Inflammatory macrophage (primary cell): ENCODE measurements around the gene TNRC6C.
"Not testable (repeated sequence)": the region's sequence is repeated elsewhere in the genome, so short reads cannot be mapped to it uniquely, and the experiment has no call there.

Experiments
- DNase-seq, 2 donors: peaks; one replicate each; pipeline ENCODE4 v3.0.0-alpha.2; 2020 to 2022

TNRC6C gene

DNA sequence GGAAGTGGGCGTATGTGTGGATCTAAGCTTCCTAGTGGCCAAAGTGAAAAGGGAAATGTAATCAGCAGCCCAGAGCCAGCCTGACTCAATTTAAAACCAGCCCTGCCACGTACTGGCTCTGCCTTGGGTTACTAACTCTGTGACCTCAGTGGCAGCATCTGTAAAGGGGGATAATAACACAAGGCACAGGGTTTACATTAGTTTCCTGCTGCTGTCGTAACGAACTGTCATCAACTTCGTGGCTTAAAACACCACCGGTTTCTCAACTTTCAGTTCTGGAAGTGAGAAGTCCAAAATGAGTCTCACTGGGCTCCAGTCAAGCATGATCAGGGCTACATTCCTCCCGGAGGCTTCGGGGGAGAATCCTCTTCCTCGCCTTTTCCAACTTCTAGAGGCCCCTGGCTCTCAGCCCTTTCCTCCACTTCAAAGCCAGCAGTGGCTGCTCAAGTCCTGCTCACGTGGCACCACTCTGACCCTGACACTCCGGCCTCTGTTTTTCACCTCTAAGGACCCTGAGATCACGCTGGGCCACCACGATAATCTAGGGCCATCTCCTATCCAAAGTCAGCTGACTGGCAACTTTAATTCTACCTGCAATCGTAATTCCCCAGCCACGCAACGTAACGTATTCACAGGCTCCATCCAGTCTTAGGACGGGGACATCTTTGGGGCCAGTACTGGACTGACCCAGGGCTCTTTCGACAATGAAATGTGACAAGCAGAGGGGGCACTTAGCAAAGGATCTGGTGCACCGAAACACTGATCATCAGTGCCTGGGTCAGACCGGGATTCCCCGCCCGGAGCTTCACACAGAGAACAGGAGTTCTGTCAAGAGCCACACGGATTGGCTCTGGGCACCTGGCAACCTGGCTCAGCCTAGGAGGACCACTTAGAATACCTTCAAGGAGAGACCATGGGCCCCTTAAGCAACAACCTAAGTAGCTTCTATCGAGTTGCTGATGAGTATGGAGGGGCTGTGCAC, 155.6 kb downstream of the TNRC6C start:
- peak; percentile 53 to 66 for DNase-seq

DNA sequence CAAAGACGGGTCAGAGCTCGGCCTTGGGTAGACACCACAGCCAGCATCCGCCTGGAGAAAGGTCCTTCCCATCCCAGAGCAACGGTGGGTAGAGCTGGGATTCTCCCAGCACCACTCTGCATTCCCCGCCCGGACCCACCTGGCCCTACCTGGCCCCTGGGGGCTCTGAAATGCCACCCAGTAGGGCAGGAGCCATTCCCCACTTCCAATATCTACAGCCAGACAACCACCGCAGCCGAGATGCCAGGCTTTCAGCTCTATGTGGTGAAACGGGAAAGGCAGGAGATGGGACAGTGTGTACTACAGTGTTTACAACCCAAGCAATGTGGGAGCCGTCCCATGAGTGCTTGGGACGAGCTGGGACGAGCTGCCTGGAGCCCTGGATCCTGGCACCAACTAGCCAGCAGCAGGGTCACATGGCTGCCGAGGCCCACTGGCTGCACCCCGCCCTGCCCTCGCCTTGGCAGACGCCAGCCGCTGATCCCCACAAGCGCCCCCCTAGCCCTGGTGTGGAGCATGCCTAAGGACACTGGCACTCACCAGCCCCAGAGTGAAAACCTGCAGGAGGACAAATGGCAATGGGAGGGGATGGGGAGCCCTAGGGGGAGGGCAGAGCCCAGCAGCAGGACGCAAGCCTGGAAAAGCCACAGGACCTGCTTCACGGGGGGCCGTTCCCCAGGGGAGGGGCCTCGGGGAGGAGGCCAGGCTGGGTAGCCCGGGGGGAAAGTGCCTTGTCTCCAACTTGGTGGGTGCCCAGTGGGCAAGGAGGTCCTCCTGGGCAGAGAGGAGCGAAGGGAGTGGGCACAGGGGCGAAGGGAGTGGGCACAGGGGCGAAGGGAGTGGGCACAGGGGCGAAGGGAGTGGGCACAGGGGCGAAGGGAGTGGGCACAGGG, 156.6 kb downstream of the TNRC6C start:
- no peak for DNase-seq

DNA sequence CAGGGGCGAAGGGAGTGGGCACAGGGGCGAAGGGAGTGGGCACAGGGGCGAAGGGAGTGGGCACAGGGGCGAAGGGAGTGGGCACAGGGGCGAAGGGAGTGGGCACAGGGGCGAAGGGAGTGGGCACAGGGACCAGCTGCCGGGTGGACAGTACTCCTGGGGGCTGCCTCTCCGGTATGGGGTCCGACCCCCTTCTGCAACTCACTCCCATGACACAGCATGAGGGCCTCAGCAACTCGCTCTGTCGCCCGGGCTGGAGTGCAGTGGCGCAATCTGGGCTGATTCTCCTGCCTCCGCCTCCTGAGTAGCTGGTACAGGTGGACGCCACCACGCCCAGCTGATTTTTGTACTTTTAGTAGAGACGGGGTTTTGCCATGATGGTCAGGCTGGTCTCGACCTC, 157.3 kb downstream of the TNRC6C start:
- DNase-seq = not testable (repeated sequence)

DNA sequence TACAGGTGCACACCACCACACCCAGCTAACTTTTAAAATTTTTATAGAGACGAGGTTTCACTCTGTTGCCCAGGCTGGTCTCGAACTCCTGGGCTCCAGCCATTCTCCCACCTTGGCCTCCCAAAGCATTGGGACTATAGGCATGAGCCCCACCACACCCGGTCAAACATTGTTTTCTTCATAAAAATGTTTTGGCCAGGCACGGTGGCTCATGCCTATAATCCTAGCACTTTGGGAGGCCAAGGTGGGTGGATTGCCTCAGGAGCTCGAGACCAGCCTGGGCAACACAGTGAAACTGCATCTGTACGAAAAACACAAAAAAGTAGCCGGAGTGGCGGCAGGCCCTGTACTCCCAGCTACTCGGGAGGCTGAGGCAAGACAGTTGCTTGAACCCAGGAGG, 157.9 kb downstream of the TNRC6C start:
- DNase-seq = no peak

DNA sequence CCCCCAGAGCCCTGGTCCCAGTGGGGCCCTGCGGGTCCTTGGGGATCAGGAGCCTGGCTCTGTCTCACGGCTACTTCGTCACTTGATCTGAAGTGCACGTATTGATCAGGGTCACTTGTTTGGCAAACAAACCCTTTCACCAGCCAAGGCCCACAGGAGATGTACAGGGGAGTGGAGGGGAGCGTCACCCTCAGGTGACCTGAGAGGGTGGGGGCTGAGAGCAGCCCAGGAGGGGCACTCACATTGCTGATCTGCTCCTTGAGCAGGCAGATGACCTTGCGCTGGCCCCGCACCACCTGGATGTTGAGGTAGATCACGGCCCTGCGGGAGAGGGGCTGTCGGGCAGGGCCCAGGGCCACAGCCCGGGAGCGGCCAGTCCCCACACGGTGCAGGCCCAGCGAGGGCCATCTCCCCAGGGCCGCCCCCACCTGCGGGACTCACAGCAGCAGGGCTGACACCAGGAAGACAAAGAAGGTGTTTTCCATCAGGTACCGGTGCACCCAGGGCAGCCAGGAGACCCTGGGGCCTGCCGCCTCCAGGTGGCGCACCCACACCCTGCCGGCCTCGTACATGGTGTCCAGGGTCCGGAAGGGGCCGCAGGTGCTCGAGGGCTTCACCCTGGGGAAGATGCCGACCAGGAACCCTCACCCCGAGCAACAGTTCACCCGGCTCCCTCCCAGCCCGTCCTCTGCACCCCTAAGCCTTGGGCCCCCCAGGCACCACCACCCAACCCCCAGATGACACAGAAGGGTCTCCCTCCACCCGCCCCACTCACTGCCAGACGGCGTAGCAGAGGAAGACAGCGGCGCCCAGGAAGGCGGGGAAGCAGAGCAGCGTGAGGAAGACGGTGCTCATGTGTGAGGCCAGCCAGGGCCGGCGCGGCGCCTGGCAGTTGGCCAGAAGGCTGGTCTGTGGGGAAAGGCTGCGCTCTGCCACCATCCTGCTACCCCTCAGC, 158.8 kb downstream of the TNRC6C start:
- no peak for DNase-seq

DNA sequence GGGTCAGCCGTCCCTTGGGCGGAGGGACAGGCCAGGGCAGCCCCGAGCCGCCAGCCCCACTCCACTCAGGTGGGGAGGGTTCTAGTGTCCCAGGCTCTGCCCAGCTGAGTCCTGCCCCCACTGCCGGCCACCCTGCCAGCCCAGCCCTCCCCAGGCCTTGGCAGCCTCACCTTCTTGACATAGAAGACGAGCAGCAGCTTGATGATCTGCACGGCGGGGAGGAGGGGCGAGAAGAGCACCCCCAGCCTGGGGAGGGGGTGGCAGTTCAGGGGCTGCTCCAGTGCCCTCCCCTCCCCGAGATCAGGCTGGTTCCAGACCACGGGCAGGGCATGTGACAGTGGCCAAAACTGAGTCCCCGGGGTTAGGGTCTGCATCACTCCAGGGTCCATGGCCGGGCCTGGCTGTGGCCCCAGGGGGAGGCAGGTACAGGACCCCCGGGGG, 160.3 kb downstream of the TNRC6C start:
- DNase-seq = no peak

DNA sequence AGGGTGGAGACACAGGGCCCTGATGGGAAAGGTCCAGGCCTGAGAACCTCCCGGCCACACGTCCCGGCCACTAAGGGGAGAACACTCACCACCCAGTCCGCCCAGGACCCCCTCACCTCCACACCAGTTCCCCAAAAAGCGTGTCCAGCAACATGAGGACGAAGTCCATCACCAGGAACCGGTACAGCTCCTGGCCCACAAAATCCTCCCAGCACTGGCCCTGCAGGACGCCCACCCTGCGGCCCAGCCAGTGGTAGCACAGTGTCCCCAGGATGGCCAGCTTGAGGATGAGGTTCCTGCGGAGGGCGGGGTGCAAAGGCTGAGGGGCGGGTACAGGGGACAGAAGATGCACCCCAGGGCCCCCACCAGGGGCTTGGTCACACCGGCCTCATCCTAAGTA, 162.0 kb downstream of the TNRC6C start:
- no peak for DNase-seq

DNA sequence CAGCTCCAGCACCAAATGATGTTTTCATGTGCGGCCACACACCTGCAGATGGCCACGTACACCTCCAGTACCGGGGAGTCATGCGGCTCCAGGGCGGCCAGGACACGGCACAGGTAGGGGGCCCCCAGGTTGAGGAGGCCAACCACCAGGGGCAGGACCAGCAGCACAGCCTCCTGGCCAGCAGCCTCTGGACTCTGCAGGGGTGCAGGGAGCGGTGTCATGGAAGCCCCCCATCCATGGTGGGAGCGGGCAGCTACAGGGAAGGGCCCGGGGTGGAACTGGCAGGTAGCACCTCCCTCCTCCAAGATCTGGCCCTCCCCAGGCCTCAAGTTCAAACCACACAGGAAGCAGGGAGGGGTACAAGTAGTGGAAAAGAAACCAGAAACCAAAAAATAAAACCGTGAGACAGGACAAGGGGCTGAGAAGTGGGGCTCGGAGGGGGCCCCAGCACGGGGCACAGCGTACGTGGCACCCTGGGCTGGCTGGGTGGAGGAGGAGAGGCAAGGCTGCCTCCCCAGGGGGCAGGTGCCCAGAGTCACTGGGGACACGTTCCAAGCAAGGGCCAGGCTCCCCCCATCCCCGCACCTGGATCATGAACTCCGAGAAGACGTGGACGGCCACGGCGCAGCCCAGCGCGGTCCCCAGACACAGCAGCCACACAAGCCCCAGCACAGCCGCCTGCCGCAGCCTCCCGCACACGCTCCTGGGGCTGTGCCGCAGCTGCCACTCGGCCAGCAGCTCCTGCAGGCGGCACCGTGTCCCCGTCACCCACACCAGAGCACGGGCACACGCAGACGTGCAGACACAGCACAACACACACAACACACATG, 162.7 kb downstream of the TNRC6C start:
- DNase-seq = no peak

DNA sequence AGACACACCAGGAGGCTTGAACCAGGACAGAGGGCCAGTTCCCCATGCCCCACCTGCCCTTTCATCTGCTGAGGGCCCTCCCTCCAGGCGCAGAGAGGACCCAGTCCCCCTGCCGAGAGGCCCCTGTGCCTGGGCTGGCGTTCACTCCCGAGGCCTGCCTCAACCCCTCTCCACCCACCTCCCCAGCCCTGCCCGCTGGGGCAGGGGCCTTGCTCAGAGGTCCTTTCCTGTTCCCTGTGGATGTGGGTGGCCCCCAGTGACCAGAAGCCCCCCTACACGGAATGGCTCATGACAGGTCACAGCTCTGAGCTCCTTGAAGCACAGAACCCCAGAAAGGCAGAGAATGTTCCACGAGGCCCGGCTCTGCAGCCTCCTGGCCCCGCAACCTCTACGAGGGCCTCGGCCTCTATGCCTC, 163.3 kb downstream of the TNRC6C start:
- DNase-seq = no peak

DNA sequence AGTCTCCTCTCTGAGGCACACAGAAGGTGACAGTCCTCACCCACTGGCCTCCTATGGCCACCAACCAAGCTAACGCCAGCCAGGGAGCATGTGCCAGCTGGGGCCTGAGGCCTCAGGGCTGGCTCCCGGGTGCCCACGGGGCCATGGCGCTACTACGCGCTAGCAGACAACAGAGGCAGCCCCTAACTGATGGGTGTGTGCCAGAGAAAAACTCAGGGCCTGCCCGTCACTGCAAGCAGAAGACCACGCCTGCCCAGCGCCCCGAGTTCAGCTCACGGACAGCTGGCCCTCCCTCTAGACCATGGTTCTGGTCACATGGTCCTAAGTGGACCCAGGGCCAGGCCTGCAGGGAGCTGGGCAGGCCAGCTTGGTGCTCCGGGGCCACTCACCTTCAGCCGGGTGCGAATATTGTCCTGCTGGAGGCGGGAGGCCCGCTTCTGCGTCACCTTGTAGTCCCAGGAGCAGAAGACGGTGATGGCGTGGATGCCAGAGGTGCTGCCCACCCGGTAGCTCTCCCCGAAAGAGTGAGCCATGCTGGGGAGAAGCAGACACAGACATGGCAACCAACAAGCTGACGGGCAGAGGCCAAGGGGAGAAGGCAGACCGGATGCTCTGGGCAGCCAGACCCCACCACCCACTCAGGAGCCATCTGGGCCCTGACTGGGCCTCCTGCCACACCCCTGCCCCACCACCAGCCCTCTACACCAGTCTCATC, 163.9 kb downstream of the TNRC6C start:
- no peak for DNase-seq

DNA sequence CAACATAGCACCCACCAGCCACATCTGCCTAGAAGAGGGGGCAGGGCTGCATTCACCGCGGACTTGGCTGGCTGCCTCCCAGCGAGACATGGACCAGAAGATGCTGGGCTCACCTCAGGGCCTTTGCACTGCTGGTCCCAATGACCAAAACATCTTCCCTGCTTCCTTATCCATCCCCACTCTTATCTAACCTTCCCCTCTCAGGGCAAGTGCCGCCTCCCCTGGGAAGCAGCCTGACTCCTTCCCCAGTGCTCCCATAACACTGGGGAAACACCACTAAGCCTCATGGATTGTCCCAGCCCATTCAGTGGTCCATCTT, 164.4 kb downstream of the TNRC6C start:
- no peak for DNase-seq

DNA sequence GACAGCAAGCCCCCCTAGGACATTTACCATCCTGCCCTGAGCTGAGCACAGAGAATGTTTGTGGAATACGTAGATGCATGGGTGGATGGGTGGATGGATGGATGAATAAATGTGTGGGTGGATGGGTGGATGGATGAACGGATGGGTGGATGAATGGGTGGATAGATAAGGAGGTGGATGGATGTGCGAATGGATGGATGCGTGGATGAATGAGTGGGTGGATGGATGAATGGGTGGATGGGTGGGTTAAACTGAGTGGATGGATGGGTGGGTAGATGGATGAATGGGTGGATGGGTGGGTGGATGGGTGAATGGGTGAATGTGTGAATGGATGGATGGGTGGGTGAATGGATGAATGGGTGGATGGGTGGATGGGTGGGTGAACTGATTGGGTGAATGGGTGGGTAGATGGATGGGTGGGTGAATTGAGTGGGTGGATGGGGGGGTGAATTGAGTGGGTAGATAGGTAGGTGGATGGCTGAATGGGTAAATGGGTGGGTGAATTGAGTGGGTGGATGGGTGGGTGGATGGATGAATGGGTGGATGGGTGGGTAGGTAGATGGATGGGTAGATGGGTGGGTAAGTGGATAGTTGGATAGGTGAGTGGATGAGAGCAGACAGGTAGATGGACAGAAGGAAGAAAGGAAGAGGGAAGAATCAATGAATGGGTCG, 164.9 kb downstream of the TNRC6C start:
- DNase-seq = no peak

DNA sequence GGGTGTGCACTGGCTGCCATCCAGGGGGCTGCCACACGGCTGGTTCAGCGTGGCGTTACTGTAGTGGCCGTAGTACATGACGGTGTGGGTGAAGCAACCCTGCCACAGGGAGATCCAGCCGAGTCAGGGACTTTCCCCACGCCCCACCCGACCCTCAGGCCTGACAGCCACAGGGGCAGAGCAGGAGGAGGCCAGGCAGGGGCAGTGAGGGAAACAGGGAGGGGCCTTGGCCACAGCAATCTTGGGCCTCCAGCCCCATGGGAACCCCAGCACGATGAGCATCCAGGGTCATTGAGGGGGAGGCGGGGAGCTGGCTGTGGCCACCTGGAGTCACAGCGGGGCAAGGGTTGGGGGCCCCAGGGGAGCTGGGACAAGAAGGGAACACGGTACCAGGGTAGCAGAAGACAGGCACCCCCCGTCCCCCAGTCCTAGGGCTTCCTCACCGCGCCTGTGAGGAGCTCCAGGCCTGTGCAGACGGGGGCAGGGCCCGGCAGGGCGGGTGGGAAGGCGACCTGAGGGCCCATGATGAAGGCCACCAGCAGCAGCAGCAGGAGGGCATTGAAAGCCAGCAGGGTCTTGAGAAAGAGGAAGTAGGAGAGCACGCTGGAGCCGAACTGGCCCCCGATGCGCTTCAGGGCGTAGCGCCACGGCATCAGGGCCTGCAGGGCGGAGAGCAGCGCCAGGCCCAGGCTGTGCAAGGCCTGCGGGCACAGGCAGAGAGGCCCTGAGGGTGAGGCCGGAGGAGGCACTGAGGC, 165.8 kb downstream of the TNRC6C start:
- DNase-seq = peak; percentile 54 to 57

DNA sequence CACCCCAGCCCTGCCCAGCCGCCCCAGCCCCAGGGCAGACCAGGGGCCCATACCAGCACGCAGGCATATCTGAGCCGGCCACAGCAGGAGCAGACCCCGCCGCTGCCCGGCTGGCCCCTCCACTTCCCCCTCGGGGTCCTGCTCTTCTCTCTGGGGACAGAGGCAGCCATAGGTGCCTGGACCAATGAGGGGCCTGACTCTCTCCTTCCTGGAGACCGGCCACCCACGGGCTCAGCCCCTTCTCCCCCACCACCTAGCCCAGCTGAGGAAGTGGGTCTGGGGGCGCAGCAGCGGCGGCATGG, 166.3 kb downstream of the TNRC6C start:
- no peak for DNase-seq

DNA sequence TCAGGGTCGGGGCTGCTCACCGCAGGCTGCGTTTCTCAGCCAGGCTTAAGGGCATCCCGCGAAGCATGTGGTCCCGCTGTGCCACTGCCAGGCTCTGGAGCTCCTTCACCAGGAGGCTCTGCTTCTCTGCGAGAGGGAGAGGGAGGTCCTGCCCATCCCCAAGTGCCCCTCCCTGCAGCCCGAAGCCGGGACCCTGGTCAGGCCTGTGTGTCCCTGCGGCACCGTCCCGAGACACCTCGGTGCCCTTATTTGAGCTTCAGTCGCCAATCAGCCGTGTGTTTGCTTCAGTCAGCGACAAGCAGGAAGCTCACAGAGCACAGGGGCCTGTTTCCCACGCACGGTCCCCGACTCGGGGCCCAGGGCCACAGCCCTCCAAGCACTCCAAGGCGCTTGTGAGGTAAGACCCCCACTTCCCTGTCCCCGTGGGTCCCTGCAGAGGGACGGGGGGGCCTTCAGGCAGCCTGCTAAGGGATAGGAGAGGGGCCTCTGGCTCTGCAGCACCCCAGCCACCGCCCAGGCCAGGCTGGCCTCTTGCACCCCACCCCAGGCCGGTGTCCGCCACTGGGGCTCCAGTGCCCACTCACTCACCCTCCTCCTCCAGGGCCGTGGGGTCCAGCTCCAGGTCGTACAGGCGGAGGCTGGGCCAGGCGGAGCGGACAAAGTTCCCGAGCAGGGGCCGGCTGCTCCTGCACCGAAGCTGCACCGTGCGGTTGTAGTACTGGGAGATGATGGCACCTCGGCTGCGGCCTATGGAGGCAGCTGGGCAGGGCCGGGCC, 166.8 kb downstream of the TNRC6C start:
- DNase-seq = peak in 1 of 2 donors; percentile 42

DNA sequence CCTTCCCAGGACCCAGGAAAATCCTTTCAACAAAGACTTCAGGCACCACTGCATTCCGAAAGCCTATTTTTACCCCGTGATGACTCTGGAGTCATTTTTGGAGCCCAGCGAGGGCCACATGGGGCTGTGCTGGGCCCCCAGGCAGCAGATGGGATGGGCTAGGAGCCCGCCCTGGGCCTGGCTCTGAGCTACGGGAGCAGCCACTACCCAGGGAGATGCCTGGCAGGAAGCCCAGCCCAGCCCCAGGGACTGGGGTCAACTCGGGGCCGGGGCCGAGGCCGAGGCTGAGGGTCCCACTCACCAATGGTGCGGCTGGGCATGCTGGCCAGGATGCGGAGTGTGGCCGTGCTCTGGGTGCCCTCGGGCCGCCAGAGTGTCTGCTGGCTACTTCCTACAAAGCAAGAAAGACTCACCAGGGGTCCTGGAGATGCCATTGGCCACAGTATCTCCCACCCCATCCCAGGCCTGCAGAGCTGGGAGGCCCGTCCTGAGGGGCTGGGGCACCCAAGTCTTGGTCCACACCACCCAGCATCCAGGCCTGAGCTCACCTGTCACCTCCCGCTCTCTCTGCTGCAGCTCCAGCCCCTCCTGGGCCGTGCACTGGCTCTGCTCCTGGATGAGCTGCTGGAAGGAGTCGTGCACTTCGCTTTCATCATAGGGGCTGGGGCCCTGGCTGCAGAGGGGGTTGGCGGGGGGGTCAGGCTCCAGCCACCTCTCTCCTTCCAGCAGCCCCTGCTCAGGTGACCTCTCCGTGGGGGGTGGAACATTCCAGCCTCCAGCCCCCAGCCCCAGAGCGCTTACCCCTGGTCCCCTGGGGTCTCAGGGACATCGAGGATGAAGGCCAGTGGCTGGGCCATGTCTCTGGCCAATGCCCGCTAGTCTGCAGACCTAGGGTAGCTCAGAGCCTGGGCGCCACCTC, 167.7 kb downstream of the TNRC6C start:
- no peak for DNase-seq

DNA sequence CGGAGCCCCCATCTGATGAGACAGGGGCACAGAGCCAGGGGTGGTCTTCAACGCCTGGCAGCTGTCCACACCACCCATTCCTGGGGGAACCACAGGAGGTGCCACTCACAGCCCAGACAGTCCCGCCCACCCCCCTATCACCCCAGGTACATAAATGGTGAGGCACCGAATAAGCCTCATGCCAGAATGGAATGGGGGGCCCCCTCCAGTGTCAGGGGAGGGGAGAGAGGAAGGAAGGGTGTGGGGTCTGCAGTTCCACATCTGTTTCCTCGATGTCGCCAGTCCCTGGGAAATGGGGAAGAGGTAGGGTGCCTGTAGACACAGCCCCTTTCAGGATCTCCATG, 168.4 kb downstream of the TNRC6C start:
- no peak for DNase-seq
